Measurements from ENCODE around the gene HLA-B. TPM values are rescaled to one million over a fixed set of nuclear protein-coding genes. Genes with fewer than 3 reads are reported as not detected.
"Not testable (repeated sequence)": the region's sequence is repeated elsewhere in the genome, so short reads cannot be mapped to it uniquely, and the experiment has no call there.

The HLA-B gene
- polyA plus RNA-seq, 12 donors = 106 to 262 (median 145) TPM; not detected in 1

- not testable (repeated sequence) for DNase-seq
These were observed 32.2 kb upstream of the HLA-B start for GRCh38 chr6:31388916-31389801.

GRCh38 chr6:31386977-31387376 lies 30.0 kb upstream of the HLA-B start:
- no peak for DNase-seq

- DNase-seq = no peak
These were observed 29.1 kb upstream of the HLA-B start for GRCh38 chr6:31386099-31386498.

- DNase-seq = no peak
These were observed 28.1 kb upstream of the HLA-B start for GRCh38 chr6:31385041-31385440.

GRCh38 chr6:31383149-31383548 lies 26.2 kb upstream of the HLA-B start:
- no peak for DNase-seq

GRCh38 chr6:31381666-31382065 lies 24.7 kb upstream of the HLA-B start:
- DNase-seq = no peak

- no peak for DNase-seq
These were observed 22.9 kb upstream of the HLA-B start for GRCh38 chr6:31379850-31380249.

GRCh38 chr6:31378721-31379103 lies 21.7 kb upstream of the HLA-B start:
- no peak for DNase-seq

GRCh38 chr6:31378062-31378720 lies 21.2 kb upstream of the HLA-B start:
- DNase-seq = no peak

GRCh38 chr6:31377029-31377428 lies 20.1 kb upstream of the HLA-B start:
- DNase-seq = no peak

- no peak for DNase-seq
These were observed 18.7 kb upstream of the HLA-B start for GRCh38 chr6:31375699-31376098.

GRCh38 chr6:31374118-31374517 lies 17.1 kb upstream of the HLA-B start:
- DNase-seq = not testable (repeated sequence)

GRCh38 chr6:31368461-31368860 lies 11.5 kb upstream of the HLA-B start:
- DNase-seq = no peak

- DNase-seq = peak; percentile 92
These were observed 9.9 kb upstream of the HLA-B start for GRCh38 chr6:31366693-31367470.

GRCh38 chr6:31365864-31366263 lies 8.9 kb upstream of the HLA-B start:
- no peak for DNase-seq

GRCh38 chr6:31363811-31364210 lies 6.8 kb upstream of the HLA-B start:
- DNase-seq = no peak

- no peak for DNase-seq
These were observed 5.8 kb upstream of the HLA-B start for GRCh38 chr6:31362751-31363150.

- no peak for DNase-seq
These were observed 2.6 kb upstream of the HLA-B start for GRCh38 chr6:31359581-31359980.

GRCh38 chr6:31358302-31358701 lies 1.3 kb upstream of the HLA-B start:
- DNase-seq = no peak

- no peak for DNase-seq
These were observed 907 bp upstream of the HLA-B start for GRCh38 chr6:31357886-31358285.

GRCh38 chr6:31356216-31356945 lies 598 bp downstream of the HLA-B start:
- DNase-seq = peak; percentile 21

- no peak for DNase-seq
These were observed 1.4 kb downstream of the HLA-B start for GRCh38 chr6:31355583-31355948.

Data from muscle of arm (tissue), 12 donors.